Keratinocyte (primary cell): ENCODE results near the gene GNAL. TPM values are rescaled to one million over a fixed set of nuclear protein-coding genes. Genes with fewer than 3 reads are reported as not detected.

ENCODE experiments used
- DNase-seq: peaks from one replicate; pipeline ENCODE4 v3.0.0-alpha.2; 2011; ENCODE audit warnings: low read depth, missing footprints, low spot score
- FAIRE-seq: peaks from 2 replicates; lab custom pipeline; 2011; peaks lifted over from hg19 to GRCh38; lab: Jason Lieb, UNC
- H2AFZ ChIP-seq: 2 replicates; pipeline ENCODE4 v1.6.0; 2012; ENCODE audit warnings: low read length, control low read depth, inconsistent platforms; ENCODE audit not compliant: control insufficient read depth
- H3K27ac ChIP-seq: 2 replicates; pipeline ENCODE4 v1.5.1; 2011; ENCODE audit warnings: low read length; ENCODE audit not compliant: control insufficient read depth, insufficient read depth
- H3K27me3 ChIP-seq: 3 replicates; pipeline ENCODE4 v1.6.0; 2011; ENCODE audit warnings: low read length; ENCODE audit not compliant: control insufficient read depth, insufficient read depth; ENCODE audit errors: extremely low read depth
- H3K36me3 ChIP-seq, 2 experiments: 2 replicates in 1 of 2; 3 replicates in 1 of 2; pipeline ENCODE4 v1.5.1; 2011; ENCODE audit warnings: low read length in 2 of 2, mild to moderate bottlenecking in 1 of 2; ENCODE audit not compliant: control insufficient read depth in 2 of 2, insufficient read depth in 2 of 2; ENCODE audit errors: extremely low read depth in 1 of 2
- H3K4me1 ChIP-seq: 3 replicates; pipeline ENCODE4 v1.5.1; 2011; ENCODE audit warnings: low read length; ENCODE audit not compliant: control insufficient read depth, insufficient read depth; ENCODE audit errors: extremely low read depth
- H3K4me2 ChIP-seq: 3 replicates; pipeline ENCODE4 v1.6.0; 2011; ENCODE audit warnings: low read depth, low read length; ENCODE audit not compliant: control insufficient read depth, insufficient read depth; ENCODE audit errors: extremely low read depth
- H3K4me3 ChIP-seq, 3 experiments: fragments of 200-600 bp in 1 of 3; sonication (generic) in 1 of 3; 2 replicates in 2 of 3; 3 replicates in 1 of 3; pipeline ENCODE4 v1.5.1; 2011 to 2016; ENCODE audit warnings: low read length in 3 of 3, mild to moderate bottlenecking in 3 of 3, control low read depth in 2 of 3, inconsistent platforms in 1 of 3, low read depth in 1 of 3, mixed read lengths in 1 of 3, mixed run types in 1 of 3, moderate library complexity in 1 of 3; ENCODE audit not compliant: control insufficient read depth in 2 of 3, insufficient read depth in 2 of 3; ENCODE audit errors: extremely low read depth in 1 of 3
- H3K79me2 ChIP-seq: 2 replicates; pipeline ENCODE4 v1.6.0; 2012; ENCODE audit warnings: low read length; ENCODE audit not compliant: control insufficient read depth, insufficient read depth
- H3K9ac ChIP-seq: 3 replicates; pipeline ENCODE4 v1.6.0; 2011; ENCODE audit warnings: low read length; ENCODE audit not compliant: control insufficient read depth, insufficient read depth; ENCODE audit errors: extremely low read depth
- H3K9me1 ChIP-seq: 3 replicates; pipeline ENCODE4 v1.6.0; 2011; ENCODE audit warnings: low read length; ENCODE audit not compliant: control insufficient read depth, insufficient read depth; ENCODE audit errors: extremely low read depth
- H3K9me3 ChIP-seq: 2 replicates; pipeline ENCODE4 v1.5.1; 2012; ENCODE audit warnings: low read depth, low read length; ENCODE audit not compliant: control insufficient read depth
- H4K20me1 ChIP-seq: 3 replicates; pipeline ENCODE4 v1.6.0; 2011; ENCODE audit warnings: low read length; ENCODE audit not compliant: control insufficient read depth, insufficient read depth; ENCODE audit errors: extremely low read depth
- EZH2 ChIP-seq: IDR thresholded peaks from one replicate; pipeline ENCODE4 v1.6.1; 2012; ENCODE audit warnings: inconsistent platforms, mild to moderate bottlenecking, low read length, moderate library complexity
- dilution Hi-C: fragments of 300-500 bp; cut with MboI; formaldehyde crosslinking; loops from one replicate; pipeline ENCODE4 v1.7.0; 2020; ENCODE audit warnings: low sequenced_read_pairs; ENCODE audit not compliant: extremely low pct_ligation_motif_present
- polyA plus RNA-seq, 5 experiments: library from polyadenylated mRNA; depleted of rRNA in 3 of 5; stranded (reverse) in 3 of 5; stranded (forward) in 1 of 5; unstranded in 1 of 5; fragments of >200 nt; gene quantifications; 1 replicate in 1 of 5; 2 replicates in 3 of 5; 3 replicates in 1 of 5; pipeline versions ENCODE4 v1.2.1 to v1.2.3, GENCODE V29; 2011 to 2012; ENCODE audit warnings: missing spikeins in 2 of 5, low read depth in 1 of 5, low replicate concordance in 1 of 5
- TF ChIP-seq, protein P1 (sequence below), 3 experiments: IDR thresholded peaks in 1 of 3; conservative IDR thresholded peaks in 1 of 3; optimal IDR thresholded peaks in 1 of 3; 2 replicates in 2 of 3; 3 replicates in 1 of 3; pipeline versions ENCODE3 to v1.5.1; 2011; ENCODE audit warnings: low read length in 3 of 3, mild to moderate bottlenecking in 3 of 3, moderate library complexity in 2 of 3, control low read depth in 1 of 3, inconsistent platforms in 1 of 3; ENCODE audit not compliant: insufficient read depth in 2 of 3; ENCODE audit errors: extremely low read depth in 1 of 3

GNAL gene
- polyA plus RNA-seq, 1 donor (not counting 4 experiments of a cell fraction or from before 2014, with no cell fraction given): 30.0 TPM

DNA sequence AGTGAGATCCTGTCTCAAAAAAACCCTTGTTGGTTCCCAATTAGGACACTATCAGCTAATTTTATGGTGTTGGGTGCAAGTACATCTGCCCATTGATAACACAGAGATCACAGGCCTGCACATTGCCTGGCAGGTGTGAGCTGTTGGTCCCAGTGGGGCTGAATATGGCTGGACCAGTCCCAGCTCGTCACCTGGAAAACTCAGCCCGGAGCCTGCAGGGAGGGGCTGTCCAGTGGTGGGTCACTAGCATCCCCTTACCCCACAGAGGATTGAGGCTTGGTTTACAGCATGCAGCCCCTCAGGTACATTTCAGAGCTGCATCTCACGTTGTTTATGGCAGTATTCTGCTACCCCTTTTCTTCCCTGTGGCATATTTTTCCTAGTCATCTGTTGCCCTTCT lies 121.3 kb downstream of the GNAL start:
- Histone ChIP-seq H3K9me1 (no peaks in the 10 kb centered on the region), H3K27me3 (no peaks in the 10 kb centered on the region), H3K4me2 (no peak overlapping the region), H3K36me3 (no peaks in the 10 kb centered on the region), H3K9ac (no peak overlapping the region), H4K20me1 (no peaks in the 10 kb centered on the region), H3K4me1 (peaks cover 7% of the 10 kb centered on the region), H3K4me3 (no peak overlapping the region), H3K9me3 (no peaks in the 10 kb centered on the region), H3K79me2 (no peaks in the 10 kb centered on the region), H3K27ac (no peak overlapping the region), H2AFZ (no peak overlapping the region)
- TF ChIP-seq, protein P1, sequence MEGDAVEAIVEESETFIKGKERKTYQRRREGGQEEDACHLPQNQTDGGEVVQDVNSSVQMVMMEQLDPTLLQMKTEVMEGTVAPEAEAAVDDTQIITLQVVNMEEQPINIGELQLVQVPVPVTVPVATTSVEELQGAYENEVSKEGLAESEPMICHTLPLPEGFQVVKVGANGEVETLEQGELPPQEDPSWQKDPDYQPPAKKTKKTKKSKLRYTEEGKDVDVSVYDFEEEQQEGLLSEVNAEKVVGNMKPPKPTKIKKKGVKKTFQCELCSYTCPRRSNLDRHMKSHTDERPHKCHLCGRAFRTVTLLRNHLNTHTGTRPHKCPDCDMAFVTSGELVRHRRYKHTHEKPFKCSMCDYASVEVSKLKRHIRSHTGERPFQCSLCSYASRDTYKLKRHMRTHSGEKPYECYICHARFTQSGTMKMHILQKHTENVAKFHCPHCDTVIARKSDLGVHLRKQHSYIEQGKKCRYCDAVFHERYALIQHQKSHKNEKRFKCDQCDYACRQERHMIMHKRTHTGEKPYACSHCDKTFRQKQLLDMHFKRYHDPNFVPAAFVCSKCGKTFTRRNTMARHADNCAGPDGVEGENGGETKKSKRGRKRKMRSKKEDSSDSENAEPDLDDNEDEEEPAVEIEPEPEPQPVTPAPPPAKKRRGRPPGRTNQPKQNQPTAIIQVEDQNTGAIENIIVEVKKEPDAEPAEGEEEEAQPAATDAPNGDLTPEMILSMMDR (optimal IDR thresholded peaks at IDR 0.05 in 1 of 3, IDR thresholded peaks at IDR 0.05 in 1 of 3, conservative IDR thresholded peaks at IDR 0.05 in 1 of 3; ENCODE audit: extremely low read depth in 1 of 3, insufficient read depth in 2 of 3, low read length in 3 of 3): no peak
- no peak for TF ChIP-seq EZH2
- DNase-seq (no peak), FAIRE-seq (no peak)
- dilution Hi-C loops: no loop called here

DNA sequence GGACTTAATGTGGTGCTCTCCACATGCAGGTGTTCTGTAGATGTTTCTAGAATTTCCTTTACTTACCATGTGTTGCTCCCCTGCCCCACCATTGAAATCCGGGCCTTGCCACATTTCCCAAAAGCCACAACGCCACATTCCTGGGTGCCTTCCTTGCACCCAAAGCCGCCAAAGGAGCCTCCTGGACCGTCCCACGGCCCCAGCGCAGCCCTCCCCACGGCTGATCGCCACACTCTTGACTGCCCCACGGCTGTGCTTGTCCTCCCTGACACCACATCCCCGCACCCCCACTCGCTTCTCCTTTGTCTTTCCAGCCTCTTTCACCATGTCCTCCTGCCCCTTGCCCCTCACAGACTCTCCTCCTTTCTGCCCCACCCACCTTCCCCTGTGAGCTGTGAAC lies 121.9 kb downstream of the GNAL start:
- H4K20me1 ChIP-seq: no peaks in the 10 kb centered on the region
- no peaks in the 10 kb centered on the region for H3K9me3 ChIP-seq
- H3K79me2 ChIP-seq: no peaks in the 10 kb centered on the region
- H3K36me3 ChIP-seq: no peaks in the 10 kb centered on the region
- no peak overlapping the region for H3K4me3 ChIP-seq
- dilution Hi-C loops: no loop called here
- TF ChIP-seq, protein P1 (optimal IDR thresholded peaks at IDR 0.05 in 1 of 3, IDR thresholded peaks at IDR 0.05 in 1 of 3, conservative IDR thresholded peaks at IDR 0.05 in 1 of 3; ENCODE audit: extremely low read depth in 1 of 3, insufficient read depth in 2 of 3, low read length in 3 of 3): no peak
- no peak overlapping the region for H3K4me2 ChIP-seq
- no peak for FAIRE-seq
- DNase-seq: no peak
- no peak overlapping the region for H2AFZ ChIP-seq
- H3K9me1 ChIP-seq: no peaks in the 10 kb centered on the region
- no peak overlapping the region for H3K9ac ChIP-seq
- H3K27me3 ChIP-seq: no peaks in the 10 kb centered on the region
- H3K4me1 ChIP-seq: peaks cover 7% of the 10 kb centered on the region
- no peak overlapping the region for H3K27ac ChIP-seq
